ENCODE results near the gene KLHDC3.
"Not testable (repeated sequence)": the region's sequence is repeated elsewhere in the genome, so short reads cannot be mapped to it uniquely, and the experiment has no call there.

The KLHDC3 gene

DNA sequence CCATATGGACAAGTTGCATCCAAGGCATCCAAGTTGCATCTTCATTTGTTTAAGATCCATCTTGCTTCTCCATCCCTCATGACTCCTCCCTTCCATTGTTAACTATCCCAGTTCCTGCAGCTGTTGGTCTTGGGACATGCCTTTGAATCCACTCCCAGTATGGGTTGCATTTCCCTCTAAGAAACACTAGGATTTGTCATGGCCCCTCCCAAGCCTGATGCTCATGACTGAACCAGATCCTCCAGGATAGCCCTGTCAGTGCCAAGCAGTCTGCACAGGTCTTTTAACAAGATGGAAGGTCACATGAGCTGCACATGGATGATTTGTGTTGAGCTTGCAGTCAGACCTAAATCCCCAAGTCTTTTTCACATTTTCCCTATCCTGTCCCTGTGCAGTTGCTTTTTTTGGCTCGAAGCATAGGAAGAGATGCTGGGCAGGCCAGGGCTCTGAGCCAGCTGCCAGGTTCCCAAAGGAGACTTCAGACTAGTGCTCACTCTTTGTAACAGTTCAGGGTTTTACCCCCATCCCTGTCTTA is 25.5 kb upstream of the KLHDC3 start:
- no peak for DNase-seq

DNA sequence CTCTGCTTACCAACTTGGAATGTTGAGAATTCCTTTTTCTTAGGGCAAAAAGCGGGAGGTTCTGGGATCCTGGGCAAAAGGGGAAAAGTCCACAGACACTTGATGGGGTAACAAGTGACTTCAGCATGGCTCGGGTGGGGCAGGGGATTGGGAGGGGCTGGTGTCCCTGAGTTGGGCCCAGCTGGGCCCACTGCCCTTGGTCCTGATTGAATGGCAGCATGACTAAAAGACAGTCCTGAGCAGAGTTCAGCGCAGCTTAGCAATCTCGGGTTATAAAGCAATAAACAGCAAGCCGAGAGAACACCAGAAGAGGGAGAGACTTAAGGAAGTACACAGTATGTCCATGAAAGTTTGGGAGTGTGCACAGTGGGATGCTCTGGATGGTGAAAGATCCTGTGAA is 24.1 kb upstream of the KLHDC3 start:
- no peak for DNase-seq

DNA sequence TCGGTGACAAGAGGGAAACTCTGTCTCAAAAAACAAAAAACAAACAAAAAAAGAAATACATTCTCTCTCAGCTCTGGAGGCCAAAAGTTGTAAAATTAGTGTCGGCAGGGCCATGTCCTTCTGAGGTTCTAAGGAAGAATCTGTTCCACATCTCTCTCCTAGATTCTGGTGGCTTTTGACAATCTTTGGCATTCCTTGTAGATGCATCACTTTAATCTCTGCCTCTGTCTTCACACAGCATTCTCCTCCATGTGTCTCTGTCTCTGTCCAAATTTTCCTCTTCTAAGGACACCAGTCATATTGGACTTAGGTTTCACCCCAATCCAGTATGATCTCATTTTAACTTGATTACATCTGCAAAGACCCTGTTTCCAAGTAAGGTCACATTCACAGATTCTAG is 20.6 kb upstream of the KLHDC3 start:
- DNase-seq: no peak

DNA sequence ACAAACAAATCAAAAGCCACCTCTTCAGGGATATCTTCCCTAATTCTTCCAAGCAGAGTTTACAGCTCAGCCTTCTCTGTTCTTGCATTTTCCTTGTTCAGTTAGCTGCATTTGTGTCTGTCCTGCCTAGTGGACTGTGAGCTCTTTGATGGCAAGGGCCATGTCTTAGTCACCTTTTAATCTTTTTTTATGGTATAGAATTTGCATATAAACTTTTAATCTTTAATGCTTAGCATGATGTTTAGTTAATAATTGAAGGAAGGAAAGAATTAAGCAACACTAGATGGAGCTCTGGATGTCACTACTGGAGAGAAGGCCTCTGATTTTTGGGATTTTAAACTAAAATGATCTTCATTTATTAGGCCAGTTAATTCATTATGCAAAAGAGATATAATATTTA is 17.5 kb upstream of the KLHDC3 start:
- no peak for DNase-seq

DNA sequence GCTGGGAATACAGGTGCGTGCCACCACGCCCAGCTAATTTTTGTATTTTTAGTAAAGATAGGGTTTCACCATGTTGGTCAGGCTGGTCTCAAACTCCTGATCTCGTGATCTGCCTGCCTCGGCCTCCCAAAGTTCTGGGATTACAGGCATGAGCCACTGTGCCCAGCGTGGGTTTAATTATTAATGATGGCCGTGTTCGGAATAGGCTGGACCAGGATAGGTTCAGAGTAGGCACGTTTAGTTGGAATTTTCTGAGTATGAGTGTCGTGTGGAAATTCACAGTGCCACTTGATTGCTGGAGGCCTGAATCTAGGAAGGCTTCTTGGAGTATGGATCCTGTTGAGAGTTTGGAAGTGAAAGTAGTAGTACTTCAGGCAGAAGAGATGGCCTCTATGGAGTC is 15.8 kb upstream of the KLHDC3 start:
- not testable (repeated sequence) for DNase-seq

DNA sequence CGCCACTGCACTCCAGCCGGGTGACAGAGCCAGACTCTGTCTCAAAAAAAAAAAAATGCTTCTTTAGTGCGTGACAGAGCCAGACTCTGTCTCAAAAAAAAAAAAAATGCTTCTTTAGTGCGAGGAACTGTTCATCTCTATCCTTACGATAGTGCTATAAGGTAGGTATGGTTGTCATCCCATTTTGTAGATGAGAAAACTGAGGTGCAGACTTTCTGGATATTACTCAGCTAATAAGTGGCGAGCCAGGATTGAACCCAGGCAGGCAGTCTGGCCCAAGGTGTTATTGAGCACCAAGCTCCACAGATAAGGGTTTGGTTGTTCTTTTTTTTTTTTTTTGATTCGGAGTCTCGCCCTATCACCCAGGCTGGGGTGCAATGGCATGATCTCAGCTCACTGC is 12.2 kb upstream of the KLHDC3 start:
- no peak for DNase-seq

DNA sequence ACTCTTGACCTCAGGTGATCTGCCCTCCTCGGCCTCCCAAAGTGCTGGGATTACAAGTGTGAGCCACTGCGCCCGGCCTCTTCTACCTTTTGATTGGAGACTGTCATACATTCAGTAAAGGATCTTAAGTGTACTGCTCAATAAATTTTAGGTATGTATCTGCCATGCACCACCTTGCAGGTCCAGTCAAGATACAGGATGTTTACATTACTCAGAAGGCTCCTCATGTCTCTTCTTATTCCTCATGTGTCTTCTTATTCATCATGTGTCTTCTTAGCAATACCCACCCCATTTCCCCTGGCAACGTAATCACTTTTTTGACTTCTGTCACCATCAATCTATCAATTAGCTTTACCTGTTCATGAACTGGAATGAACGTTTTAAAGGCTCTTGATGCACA is 8.2 kb upstream of the KLHDC3 start:
- DNase-seq: no peak

DNA sequence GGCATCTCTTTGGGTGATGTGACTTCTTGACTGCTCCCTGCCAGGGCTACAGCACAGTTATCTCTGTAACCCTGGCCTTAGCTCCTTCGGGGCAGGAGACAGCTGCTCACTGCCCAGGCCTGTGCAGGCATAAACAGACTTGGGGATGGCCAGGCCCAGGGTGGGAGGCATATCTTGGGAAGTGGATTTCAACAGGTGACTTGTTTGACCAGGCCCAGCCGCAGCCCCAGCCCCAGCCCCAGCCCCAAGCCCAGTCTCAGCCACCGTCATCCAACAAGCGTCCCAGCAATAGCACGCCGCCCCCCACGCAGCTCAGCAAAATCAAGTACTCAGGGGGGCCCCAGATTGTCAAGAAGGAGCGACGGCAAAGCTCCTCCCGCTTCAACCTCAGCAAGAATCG is 7.8 kb upstream of the KLHDC3 start:
- DNase-seq: no peak

DNA sequence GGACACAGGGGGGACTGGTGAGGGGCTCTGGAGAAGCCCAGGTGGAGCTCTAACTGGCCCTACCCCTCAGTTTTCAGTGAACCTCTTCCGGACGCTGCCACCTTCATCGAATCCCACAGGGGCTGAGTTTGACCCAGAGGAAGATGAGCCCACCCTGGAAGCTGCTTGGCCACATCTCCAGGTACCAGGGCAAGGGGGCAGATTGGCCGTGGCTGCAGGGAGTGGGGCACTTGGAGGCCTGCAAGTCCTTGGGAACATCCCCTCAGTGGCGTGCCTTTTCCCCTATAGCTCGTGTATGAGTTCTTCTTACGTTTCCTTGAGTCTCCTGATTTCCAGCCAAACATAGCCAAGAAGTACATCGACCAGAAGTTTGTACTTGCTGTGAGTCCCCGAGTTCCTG is 6.9 kb upstream of the KLHDC3 start:
- DNase-seq: no peak

DNA sequence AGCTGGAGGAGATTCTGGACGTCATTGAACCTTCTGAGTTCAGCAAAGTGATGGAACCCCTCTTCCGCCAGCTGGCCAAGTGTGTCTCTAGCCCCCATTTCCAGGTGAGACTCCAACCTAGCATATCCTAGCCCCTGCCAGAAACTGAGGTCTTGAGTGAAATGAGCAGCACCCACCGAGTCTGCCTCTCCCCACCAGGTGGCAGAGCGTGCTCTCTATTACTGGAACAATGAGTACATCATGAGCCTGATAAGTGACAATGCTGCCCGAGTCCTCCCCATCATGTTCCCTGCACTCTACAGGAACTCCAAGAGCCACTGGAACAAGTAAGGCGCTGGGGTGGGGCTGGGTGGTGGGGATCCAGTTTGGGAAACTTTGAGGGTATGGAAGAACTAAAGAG is 4.9 kb upstream of the KLHDC3 start:
- no peak for DNase-seq

DNA sequence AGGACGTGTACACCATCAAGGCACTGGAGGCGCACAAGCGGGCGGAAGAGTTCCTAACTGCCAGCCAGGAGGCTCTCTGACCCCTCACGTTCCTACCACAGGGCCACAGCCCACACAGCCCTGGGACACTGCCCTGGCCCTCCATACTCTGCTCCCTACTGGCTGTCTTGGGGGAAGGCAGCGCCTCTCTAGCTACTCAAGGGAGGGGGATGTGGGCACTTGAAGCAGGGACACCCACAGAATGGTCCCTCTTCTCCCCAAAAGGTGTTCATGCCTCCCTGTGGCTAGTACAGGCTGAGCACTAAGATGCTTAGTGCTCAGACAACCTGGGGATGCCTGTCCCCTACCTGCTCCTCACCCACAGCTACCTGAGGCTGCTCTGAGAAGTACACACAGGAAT is 2.8 kb upstream of the KLHDC3 start:
- DNase-seq: no peak

DNA sequence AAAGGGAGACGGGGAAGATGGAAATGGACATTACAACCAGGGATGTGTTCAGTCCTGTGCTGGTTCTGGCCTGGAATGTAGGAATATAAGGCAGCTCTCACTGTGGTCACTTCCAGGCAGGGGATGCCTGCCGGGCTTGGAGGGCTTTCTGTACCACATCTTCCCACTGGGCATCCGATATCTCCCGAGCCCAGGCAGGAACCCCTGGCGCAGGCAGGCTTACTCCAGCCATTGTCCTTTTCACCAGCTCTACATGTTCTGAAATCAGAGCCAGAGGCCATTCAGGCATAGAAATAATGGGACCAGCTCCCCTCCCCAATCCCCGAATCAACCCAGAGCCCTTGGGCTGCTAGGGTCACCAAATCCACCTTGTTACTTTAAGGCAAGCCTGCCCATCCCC is 1.7 kb upstream of the KLHDC3 start:
- no peak for DNase-seq

DNA sequence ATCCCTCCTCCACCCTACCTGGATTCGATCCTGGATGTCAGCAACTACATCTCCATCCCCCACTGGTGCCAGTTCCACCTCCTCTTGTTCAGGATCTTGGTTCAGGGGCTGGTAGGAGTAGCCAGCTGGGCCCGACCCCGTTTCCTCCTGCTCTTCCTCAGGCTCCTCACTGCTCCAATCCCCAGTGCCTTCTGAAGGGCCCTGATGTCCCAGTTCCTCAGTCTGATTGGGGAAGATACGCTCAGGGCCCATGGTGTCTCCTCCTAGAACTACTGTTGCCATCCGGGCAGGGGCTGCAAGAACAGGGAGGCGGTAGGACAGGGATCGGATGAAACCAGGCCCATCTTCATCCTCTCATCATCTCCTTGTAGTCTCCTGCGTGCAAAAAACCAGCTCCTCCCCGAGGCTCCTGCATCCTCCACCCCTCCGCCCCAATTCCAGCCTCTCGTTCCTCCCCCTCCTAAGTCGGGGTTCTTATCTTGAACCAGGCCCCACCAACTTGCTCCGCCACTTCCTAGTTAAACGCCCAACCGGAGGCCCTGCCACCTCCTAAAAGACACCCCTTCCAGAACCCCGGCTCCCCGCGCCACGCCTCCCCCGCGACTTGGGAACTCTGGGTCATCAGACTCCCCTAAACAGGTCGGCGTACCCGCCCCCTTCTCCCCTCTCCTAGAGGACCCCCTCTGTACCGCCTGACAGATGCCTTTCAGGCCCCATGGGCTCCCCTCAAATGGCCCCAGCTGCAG is 779 bp upstream of the KLHDC3 start:
- peak; percentile 65 for DNase-seq

DNA sequence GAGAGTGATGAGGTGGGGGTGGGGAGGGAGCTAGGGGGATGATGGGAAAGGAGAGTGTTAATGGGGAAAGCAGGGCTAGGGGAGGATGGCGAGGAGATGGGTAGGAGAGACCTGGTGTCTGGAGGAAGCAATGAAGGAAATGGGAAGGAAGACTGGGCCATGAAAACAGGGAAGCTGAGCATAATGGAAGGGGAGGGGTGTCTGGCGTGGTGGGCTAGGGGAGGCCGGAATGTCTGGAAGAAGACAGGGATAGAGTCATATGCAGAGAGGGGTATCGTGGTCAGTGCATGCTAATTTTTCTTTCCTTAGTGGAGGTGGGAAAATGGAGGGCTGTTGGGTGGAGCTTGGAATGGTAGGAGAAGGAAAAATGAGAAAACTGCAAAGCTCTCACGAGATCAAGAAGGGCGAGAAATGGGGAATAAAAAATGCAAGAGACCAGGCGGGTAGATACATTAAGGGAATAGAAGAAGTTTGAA is 423 bp downstream of the KLHDC3 start:
- DNase-seq: no peak

DNA sequence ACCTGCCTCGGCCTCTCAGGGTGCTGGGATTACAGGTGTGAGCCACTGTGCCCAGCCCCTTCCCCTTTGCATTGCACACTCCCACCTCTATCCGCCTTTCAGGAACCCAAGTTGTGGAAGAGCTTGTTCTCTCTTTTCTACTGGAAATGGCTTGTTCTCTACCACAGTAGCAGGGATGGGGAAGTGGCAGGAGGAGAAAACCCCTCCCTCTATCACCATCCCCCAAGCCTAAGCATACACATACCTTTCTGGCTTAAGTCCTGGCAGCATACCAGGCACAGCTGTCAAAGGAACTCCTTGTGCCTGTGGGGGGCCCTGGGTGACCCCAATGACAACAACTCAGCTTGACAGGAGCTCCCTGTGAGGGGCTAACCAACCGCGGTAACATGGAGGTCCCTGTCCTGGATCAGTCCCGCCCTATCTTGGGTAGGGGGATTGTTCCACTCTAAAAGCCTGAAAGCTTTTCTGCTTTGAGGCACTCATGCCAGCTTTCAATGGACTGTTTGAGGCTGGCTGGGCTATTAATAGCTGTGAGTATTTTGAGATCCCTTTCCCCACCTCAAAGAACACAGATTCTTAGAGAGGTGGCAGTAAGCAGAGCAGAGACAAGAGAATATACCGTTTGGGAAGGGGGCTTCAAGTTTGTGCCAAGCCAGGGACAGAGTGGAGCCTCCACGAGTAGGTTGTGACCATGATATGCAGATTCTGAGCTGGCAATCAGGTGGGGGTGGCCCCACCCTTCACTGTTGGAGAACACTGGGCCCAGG is 2.3 kb downstream of the KLHDC3 start:
- no peak for DNase-seq

DNA sequence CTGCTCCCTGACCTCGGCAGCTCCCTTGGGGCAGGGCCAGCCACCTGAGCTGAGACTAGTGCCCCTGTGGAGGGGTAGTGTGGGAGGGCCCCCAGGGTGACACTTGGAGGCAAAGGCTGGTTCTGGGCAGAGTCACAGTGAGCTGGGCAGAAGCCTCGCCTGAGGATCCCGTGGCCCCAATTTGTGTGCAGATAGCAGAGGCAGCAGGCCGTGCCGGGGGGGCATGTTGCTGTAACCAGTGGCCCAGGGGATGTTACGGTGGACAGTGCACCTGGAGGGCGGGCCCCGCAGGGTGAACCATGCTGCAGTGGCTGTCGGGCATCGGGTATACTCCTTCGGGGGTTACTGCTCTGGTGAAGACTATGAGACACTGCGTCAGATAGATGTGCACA is 2.9 kb downstream of the KLHDC3 start:
- DNase-seq: no peak

DNA sequence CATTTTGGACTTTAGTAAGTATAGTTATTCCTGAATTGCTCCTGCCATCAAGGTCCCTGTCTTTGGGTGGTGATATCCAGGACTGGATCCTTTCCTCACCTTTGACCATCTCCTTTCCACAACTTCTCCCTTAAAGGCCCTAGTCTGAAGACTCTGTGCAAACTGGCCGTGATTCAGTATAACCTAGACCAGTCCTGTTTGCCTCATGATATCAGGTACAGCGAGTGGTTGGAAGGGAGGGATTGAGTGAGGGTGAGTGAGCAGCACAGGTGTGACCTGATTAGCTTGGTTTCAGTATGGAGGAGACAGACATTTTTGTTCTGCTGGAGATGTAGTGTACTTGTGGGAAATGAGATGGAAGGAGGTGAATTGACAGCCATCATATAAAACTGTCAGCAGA is 5.1 kb downstream of the KLHDC3 start:
- DNase-seq: no peak

DNA sequence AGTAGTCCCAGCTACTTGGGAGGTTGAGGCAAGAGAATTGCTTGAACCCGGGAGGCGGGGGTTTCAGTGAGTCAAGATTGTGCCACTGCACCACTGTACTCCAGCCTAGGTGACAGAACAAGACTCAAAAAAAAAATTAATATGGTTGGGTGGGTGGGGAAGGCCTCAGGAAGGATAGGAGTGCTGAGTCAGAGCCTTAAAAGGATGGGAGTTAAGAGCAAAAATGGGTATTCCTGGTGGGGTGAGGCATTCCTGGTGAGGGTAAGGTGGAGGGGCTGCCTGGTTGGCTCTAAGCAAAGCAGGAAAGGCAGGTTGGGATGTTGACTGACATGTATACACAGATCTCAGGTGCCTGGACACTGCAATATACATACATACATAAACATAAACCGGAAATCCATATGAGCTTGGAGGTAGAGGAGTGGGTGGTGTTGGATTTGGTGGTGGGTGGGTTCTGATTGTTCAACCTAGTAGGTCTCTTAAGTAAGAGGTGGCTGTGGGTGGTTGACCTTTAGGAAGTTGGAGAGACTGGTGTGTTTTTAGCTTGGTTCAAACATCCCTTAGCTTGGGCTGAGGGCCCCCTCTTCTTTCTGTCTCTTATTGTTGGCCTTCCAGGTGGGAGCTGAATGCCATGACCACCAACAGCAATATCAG is 6.1 kb downstream of the KLHDC3 start:
- DNase-seq: no peak

DNA sequence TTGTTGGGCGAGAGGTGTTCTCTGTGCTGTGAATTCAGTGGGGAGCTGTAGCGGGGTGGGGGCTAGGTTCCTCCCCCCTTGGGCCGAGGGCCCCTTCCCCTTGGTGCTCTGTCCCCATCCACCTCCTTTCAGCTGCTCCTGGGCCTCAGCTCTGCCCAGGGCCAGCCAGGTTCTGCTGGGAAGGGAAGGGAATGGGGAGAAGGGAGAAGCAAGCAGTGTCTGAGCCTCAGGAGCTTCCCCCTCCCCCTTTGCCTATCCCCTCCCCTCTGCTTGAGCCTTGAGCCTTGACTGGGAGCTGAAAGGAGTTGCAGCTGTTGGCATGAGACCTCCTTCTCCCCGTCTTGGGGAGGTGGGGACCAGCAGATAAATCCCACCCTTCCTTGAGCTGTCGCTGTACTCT is 6.8 kb downstream of the KLHDC3 start:
- no peak for DNase-seq

DNA sequence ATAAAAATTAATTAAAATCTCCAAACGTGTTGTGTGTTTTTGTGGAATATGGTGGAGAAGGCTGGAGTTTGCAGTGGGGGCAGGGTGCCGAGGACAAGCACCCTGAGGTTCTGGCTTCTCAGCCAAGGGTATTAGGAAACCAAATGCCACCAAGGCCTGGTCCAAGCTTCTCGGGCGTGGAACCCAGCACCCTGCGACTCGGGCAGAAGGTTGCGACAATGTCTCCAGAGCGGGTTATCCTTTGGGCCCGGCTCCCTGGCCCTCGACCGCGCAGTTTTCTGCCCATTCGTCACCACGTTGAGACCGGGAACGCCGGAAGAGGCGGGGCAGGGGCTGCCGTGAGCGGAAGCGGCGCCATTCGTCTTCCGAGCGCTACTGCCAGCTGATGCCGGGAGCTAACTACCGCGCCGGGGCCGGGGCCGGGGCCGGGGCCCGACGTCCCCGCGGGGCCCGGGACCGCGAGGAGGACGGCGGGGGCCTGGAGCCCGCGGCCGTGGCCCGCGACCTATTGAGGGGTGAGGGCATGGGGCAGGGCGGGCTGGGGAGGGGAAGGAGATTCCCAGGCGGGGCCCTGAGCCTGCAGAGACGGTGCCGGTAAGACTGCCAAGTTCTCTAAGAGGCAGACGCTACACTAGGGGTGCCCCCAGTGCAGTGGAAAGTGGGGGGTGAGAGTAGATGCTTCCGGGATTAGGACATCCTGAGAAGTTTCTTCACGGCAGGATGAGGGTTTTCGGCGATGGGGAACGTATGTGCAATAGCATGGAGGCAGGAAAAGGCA is 7.4 kb downstream of the KLHDC3 start, which contains the start of gene RRP36:
Gene RRP36 (plus strand): TSS at position 354 of the 778 bp plus-strand sequence. CDS start 32 bp downstream, at position 386.
- DNase-seq: peak; percentile 27

DNA sequence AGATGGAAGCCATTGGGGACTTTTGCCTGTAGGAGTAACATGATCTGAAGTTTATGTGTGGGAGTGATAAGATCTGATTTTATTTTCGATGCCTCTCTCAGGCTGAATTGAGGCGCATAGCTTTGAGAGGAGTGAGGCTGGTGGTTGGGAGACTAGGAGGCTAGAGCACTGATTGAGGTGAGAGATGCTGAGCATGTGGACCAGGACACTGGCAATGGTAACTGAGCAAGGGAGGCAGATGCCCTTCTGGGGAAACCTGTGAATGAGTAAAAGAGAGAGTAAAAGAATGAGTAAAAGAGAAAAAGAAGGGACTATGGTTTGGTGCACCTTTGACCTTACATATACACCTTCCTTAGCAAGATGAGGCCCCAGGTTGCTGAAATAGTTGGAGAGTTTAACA is 10.4 kb downstream of the KLHDC3 start:
- no peak for DNase-seq

DNA sequence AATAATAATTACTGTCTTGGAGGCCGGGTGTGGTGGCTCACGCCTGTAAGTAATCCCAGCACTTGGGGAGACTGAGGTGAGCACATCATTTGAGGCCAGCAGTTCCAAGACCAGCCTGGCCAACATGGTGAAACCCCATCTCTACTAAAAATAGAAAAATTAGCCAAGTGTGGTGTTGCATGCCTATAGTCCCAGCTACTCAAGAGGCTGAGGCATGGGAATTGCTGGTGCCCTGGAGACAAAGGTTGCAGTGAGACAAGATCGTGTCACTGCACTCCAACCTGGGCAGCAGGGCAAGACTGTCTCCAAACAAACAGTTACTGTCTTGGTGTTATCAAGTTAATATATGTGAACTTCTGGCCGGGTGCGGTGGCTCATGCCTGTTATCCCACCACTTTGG is 12.3 kb downstream of the KLHDC3 start:
- DNase-seq: no peak

DNA sequence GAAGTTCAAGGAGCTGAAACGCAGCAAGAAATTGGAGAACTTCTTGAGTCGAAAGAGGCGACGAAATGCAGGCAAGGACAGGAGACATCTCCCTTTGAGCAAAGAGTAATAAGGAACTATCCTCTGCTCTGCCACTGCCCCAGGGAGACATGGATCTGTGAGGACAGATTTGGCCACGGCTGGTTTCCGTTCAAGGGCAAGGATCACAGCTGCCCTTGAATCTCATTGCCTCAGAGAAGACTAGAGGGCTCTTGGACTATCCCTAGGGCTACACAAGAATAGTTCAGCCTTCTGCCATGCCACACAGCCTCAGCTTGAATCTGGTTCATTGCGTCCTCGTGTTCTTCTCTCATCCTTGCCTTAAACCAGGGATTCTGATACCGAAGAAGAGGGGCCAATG is 15.1 kb downstream of the KLHDC3 start:
- DNase-seq: no peak

Measured in GDM1 (cell line).